ENCODE measurements around the gene NUDCD3. TPM values are rescaled to one million over a fixed set of nuclear protein-coding genes. Genes with fewer than 3 reads are reported as not detected.

NUDCD3 gene
- total RNA-seq, 4 donors from 2014 or later: 28.5 to 115 (median 52.6) TPM

DNA sequence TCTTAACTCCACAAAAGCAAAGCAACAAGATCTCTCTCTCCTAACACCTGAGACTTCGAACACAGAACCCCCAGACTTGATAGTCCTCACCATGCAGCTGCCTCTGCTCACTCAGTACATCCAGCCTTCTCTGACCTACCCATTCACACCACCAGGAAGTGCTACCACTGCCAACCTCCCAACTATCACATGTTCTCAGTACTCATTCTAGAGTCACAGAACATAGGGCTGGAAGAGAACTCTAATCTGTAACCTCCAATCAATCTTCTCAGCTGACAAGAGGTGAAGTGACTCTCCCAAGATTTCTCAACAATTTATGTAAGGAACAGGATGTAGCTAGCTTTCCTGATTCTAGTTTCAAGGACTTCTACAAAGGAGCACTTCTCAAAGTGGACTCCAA, 3.8 kb downstream of the NUDCD3 start:
- no peaks in the 10 kb centered on the region for H3K27me3 ChIP-seq
- no peak for DNase-seq
- H3K4me1 ChIP-seq: peaks cover 9 to 19% of the 10 kb centered on the region in 2 donors
- TF ChIP-seq, protein P1, sequence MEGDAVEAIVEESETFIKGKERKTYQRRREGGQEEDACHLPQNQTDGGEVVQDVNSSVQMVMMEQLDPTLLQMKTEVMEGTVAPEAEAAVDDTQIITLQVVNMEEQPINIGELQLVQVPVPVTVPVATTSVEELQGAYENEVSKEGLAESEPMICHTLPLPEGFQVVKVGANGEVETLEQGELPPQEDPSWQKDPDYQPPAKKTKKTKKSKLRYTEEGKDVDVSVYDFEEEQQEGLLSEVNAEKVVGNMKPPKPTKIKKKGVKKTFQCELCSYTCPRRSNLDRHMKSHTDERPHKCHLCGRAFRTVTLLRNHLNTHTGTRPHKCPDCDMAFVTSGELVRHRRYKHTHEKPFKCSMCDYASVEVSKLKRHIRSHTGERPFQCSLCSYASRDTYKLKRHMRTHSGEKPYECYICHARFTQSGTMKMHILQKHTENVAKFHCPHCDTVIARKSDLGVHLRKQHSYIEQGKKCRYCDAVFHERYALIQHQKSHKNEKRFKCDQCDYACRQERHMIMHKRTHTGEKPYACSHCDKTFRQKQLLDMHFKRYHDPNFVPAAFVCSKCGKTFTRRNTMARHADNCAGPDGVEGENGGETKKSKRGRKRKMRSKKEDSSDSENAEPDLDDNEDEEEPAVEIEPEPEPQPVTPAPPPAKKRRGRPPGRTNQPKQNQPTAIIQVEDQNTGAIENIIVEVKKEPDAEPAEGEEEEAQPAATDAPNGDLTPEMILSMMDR (IDR thresholded peaks at IDR 0.05): no peak
- no peak for TF ChIP-seq POLR2A (IDR thresholded peaks at IDR 0.05)
- no peak overlapping the region for H3K27ac ChIP-seq
- H3K4me3 ChIP-seq: no peak overlapping the region
- no peaks in the 10 kb centered on the region for H3K36me3 ChIP-seq
- H3K9me3 ChIP-seq: peaks cover 0 to 10% of the 10 kb centered on the region in 2 donors
- intact Hi-C loops (cut with DNase I; ENCODE audit: low total_unique reads): no loop called here

DNA sequence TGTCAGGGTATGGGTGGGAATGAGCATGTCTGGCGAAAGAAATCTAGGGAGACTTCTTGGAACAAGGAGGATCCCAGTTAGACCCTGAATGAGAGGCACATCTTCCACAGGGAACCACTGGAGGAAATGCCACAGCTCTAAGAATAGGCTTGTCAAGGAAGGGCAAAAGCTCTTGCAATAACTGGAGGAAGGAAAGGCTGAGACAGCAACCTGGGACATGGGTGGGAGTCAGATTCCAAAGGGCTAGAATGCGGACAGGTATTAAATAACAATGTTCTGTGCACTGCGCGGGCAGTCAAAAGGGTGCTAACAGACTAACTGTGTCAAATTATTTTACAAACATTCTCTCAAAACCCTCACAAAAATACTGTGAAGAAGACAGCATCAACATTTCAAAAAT, 4.5 kb downstream of the NUDCD3 start:
- peaks cover 3 to 19% of the 10 kb centered on the region in 2 donors for H3K4me1 ChIP-seq
- H3K27me3 ChIP-seq: no peaks in the 10 kb centered on the region
- no peak for TF ChIP-seq POLR2A (IDR thresholded peaks at IDR 0.05)
- TF ChIP-seq, protein P1 (IDR thresholded peaks at IDR 0.05): no peak
- intact Hi-C loops (cut with DNase I; ENCODE audit: low total_unique reads): no loop called here
- no peak overlapping the region for H3K4me3 ChIP-seq
- H3K36me3 ChIP-seq: no peaks in the 10 kb centered on the region
- H3K27ac ChIP-seq: no peak overlapping the region
- H3K9me3 ChIP-seq: peaks cover 0 to 10% of the 10 kb centered on the region in 2 donors
- no peak for DNase-seq

DNA sequence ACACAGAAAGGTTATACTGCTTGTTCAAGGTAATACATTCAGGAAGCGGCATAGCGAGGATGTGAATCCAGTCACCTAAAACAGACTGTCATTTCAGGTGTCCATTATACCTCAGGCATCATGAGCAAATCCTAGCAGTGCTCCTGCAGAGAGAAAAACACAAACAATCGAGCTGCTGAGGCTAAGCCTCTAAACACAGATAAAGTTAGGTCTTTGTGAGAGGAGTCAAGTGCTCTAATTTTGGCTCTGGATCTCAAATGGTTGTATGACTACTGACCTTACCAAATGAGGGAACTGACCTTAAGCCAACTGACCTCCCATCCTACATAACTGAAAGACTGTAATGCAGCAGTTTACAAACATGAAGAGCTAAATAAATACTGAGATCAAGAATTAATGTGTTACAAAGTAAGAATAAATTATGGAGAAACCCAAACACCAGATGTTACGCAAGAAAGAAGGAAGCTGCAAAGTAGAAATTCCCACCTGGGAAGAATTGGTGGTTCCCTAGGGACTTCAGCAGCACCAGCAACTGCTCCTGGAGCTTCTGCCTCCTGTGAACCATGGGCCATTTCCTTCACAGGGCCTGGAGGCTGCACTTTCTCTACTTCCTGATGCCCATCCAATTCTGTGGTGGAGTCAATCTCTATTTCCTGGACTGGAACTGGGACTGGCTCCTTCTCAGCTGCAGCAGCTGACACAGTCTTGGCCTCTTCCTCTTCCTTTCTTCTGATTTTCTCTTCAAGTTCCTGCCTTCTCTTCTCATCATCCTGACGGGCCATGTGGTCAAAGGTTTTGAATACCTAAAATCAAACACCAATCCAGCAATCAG, 5.8 kb downstream of the NUDCD3 start:
- Histone ChIP-seq H3K27ac (no peak overlapping the region), H3K36me3 (no peaks in the 10 kb centered on the region), H3K4me3 (no peak overlapping the region), H3K27me3 (no peaks in the 10 kb centered on the region), H3K9me3 (peaks cover 0 to 10% of the 10 kb centered on the region in 2 donors), H3K4me1 (peaks cover 3 to 19% of the 10 kb centered on the region in 2 donors)
- TF ChIP-seq, protein P1 (IDR thresholded peaks at IDR 0.05): no peak
- TF ChIP-seq POLR2A (IDR thresholded peaks at IDR 0.05): no peak
- intact Hi-C loops (cut with DNase I; ENCODE audit: low total_unique reads): no loop called here
- no peak for DNase-seq

DNA sequence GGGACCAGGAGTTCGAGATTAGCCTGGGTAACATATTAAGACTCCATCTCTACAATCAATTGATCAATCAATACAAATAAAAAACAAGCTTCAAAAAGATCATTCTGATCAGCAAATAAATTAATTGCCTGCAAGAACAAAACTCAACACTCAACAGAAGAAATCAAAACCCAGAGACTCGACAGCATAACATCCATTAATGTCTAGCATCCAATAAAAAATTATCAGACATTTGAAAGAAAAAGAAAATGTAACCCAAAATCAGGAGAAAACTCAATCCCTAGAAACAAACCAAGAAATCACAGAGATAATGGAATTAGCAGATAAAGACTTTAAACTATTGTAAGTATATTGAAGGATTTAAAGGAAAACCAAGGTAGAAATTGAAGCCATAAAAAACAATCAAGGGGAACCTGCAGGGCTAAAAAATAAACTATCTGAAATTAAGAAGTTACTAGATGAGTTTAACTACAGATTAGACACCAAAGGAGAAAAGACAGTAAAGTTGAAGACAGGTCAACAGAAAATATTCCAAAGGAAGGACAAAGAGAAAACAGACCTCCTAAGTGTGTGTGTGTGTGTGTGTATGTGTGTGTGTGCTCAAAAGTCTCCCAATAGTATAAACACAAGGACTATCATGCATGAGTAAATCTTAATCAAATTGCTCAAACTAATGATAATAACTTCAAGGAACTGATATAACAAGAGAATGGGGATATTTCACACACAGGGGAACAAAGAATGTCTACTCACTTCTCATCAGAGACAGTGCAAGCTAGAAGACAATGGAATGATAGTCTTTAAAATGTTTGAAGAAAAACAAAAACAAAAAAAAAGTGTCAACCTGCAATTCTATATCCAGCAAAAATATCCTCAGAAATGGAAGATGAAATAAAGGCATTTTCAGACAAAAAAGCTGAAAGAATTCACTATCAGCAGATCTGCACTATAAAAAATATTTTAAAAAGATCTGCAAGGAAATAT, 7.7 kb downstream of the NUDCD3 start:
- Histone ChIP-seq H3K4me3 (no peak overlapping the region), H3K9me3 (peaks cover 0 to 10% of the 10 kb centered on the region in 2 donors), H3K4me1 (peaks cover 3 to 8% of the 10 kb centered on the region in 2 donors), H3K27ac (no peak overlapping the region), H3K36me3 (no peaks in the 10 kb centered on the region), H3K27me3 (no peaks in the 10 kb centered on the region)
- TF ChIP-seq, protein P1 (IDR thresholded peaks at IDR 0.05): no peak
- TF ChIP-seq POLR2A (IDR thresholded peaks at IDR 0.05): no peak
- intact Hi-C loops (cut with DNase I; ENCODE audit: low total_unique reads): no loop called here
- DNase-seq: no peak

Measured in uterus (tissue), 4 donors.